IPS-18c (cell line): ENCODE results near the gene HCFC1.

Experiments used
- H3K4me3 ChIP-seq: 2 replicates; pipeline ENCODE4 v1.7.0; 2013; ENCODE audit warnings: low read depth, mild to moderate bottlenecking, low read length, moderate library complexity; ENCODE audit not compliant: insufficient read depth
- H3K9me3 ChIP-seq: one replicate; pipeline ENCODE4 v1.6.1; 2013; ENCODE audit warnings: mild to moderate bottlenecking, low read length, moderate library complexity; ENCODE audit not compliant: control insufficient read depth, insufficient read depth

HCFC1 gene

DNA sequence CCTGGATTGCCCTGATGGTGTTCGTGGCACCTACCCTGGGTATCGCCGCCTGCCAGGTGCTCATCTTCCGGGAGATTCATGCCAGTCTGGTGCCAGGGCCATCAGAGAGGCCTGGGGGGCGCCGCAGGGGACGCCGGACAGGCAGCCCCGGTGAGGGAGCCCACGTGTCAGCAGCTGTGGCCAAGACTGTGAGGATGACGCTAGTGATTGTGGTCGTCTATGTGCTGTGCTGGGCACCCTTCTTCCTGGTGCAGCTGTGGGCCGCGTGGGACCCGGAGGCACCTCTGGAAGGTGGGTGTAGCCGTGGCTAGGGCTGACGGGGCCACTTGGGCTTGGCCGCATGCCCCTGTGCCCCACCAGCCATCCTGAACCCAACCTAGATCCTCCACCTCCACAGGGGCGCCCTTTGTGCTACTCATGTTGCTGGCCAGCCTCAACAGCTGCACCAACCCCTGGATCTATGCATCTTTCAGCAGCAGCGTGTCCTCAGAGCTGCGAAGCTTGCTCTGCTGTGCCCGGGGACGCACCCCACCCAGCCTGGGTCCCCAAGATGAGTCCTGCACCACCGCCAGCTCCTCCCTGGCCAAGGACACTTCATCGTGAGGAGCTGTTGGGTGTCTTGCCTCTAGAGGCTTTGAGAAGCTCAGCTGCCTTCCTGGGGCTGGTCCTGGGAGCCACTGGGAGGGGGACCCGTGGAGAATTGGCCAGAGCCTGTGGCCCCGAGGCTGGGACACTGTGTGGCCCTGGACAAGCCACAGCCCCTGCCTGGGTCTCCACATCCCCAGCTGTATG, 65.3 kb downstream of the HCFC1 start:
- peaks cover 23% of the 10 kb centered on the region for H3K9me3 ChIP-seq
- no peak overlapping the region for H3K4me3 ChIP-seq

DNA sequence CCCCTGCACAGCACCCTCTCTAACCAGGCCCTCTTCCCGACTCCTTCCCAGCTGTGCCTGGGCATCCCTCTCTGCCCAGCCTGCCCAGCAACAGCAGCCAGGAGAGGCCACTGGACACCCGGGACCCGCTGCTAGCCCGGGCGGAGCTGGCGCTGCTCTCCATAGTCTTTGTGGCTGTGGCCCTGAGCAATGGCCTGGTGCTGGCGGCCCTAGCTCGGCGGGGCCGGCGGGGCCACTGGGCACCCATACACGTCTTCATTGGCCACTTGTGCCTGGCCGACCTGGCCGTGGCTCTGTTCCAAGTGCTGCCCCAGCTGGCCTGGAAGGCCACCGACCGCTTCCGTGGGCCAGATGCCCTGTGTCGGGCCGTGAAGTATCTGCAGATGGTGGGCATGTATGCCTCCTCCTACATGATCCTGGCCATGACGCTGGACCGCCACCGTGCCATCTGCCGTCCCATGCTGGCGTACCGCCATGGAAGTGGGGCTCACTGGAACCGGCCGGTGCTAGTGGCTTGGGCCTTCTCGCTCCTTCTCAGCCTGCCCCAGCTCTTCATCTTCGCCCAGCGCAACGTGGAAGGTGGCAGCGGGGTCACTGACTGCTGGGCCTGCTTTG, 66.0 kb downstream of the HCFC1 start:
- H3K4me3 ChIP-seq = no peak overlapping the region
- H3K9me3 ChIP-seq = peaks cover 24% of the 10 kb centered on the region

DNA sequence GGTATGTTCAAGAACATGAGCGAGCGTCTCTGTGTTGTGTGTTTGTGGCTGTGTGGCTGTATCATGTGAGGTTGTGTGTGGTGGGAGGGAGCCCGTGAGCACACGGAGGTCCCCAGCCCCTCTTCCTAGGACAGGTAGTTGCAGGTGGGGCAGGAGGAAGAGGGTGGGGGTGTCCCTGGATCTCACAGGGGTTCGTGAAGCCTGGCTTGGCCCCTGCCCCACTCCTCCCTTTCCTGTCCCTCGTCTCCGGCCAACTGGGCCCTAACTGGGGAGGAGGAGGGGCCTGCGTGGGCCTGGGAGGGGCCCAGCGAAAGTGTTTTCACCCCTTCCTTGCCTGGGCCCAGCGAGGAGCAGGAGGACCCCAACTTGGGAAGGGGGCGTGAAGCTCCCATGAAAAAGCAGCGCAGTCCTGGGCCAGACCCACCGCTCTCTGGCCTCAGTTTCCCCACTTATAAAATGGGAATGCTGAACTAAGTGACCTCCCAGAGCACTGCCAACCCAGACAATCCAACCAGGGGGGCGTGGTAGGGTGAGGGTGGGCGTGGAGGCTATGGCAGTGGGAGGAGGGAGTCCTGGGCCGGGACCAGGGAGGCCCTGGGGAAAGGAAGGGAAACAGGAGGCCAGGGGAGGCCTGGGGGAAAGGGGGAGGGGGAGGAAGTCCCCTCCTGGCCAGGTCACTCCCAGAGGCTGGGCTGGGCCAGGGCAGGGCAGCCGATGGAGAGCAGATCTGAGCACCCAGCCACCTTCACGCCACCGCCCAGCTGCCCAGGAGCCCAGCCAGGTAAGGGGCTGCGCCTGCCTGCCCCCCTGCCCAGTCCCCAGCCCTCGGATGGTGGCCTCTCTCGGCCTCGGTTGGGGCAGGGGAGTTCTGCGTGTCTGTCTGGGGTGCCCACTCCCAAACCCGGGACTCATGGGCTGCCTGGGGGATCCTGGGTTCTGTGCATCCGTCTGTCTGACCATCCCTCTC, 67.3 kb downstream of the HCFC1 start, which contains the start of gene AVPR2:
AVPR2 (plus strand) TSS at position 683 of the 967 bp plus-strand sequence. CDS start 473 bp downstream, outside the sequence.
- peaks cover 19% of the 10 kb centered on the region for H3K9me3 ChIP-seq
- H3K4me3 ChIP-seq = no peak within 1 kb of the TSS

DNA sequence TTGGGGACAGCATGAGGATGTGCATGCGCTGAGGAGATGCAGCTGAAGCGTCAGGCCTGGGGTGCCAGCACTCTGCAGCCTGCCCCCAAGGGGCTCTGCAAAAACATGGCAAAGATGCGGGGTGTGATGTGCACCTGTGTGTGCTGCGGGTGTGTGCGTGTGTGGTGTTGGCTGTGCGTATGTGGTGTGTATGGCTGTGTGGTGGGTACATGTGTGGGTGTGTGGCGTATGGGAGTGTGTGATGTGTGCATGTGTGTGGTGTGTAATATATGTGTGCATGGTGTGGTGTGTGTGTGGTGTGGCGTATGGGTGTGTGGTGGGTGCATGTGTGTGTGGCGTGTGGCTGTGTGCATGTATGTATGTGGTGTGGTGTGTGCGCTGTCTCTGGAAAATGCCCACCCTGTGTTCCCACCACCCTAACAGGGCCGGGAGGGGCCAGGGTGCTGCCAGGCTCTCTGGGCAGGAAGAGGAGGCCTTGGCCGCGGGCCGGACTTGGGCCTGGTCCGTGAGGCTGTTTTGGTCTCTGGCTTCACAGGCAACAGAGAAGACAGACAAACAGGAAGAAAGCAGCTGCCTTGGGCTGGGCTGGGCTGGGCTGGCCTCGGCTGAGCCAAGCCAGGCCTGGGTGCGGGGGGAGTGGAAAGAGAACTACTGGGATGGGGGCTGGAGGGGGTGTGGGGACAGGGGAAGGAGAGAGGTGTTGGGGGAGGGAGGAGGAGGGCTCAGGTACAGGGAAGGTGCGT, 68.2 kb downstream of the HCFC1 start:
- Histone ChIP-seq H3K9me3 (peaks cover 21% of the 10 kb centered on the region), H3K4me3 (no peak overlapping the region)

DNA sequence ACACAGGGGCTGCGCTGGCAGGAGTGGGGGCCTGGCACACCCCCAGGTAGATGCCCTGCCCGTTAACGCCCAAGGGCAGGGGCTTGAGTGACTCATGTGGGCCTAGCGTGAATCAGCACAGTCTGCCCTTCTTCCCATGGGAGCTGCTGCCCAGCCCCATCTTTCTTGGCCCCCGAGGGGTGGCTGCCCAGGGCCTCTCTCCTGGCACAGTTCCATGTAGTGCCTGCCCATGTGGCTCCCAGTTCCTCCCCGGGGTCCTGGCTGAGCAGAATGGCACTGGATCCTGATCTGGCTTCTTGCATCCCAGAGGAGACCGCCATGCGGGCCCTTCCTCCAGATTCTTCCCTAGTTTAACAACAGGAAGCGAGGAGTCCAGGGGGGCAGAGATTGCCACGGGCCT, 69.2 kb downstream of the HCFC1 start:
- H3K4me3 ChIP-seq = no peak overlapping the region
- peaks cover 18% of the 10 kb centered on the region for H3K9me3 ChIP-seq

DNA sequence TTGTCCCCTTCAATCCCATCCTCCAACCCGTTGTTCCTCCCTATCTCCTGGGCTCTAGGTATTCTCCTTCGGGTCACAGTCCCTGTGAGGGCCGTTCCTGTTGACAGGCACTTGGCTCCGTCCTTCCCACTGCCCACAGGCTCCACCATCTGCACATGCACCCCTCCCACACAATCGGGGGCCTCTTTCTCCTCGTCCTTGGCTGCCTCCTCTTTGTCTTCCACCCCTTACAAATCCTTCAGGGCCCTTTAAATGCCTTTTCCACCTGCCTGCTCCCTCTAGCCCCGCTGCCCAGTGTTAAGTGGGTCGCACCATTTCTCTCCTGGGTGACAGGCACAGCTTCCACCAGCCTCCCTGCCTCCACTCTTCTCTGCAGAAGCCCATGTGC, 69.9 kb downstream of the HCFC1 start:
- no peak overlapping the region for H3K4me3 ChIP-seq
- H3K9me3 ChIP-seq = peaks cover 15% of the 10 kb centered on the region

DNA sequence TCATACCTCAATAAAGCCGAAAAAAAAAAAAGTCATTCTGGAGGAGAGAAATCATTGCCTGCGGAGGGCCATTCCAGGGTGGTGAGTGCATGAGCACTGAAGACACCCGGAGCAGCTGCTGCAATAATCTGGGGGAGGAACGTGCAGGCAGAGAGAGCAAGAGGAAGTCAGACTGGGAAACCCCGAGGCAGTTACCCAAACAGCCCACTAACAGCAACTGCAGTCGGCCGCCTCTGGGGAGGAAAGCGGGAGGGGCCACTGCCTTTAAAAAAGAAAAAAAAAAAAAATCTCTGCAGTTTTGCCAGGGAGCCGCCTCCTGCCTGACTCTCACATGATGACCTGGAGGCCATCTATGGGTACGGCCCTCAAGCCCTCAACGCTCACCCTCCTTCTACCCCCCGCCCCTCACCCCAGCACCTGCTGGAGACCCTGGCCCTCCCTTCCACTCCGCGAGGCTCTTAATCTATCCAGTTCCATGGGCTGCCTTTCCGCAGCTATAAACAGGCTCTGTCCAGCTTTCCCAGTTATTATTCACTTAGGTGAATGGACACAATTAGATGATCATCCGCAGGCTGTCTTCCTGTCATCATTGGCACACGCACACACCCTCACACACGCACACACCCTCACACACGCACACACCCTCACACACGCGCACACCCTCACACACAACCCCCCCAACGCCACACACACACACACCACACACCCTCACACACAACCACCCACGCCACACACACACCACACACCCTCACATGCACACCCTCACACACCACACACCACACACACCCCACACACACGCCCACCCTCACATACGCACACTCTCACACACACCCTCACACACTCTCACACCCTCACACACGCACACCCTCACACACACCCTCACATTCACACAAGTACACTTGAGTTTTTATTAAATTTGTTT, 70.5 kb downstream of the HCFC1 start:
- H3K4me3 ChIP-seq = no peak overlapping the region
- peaks cover 12% of the 10 kb centered on the region for H3K9me3 ChIP-seq

DNA sequence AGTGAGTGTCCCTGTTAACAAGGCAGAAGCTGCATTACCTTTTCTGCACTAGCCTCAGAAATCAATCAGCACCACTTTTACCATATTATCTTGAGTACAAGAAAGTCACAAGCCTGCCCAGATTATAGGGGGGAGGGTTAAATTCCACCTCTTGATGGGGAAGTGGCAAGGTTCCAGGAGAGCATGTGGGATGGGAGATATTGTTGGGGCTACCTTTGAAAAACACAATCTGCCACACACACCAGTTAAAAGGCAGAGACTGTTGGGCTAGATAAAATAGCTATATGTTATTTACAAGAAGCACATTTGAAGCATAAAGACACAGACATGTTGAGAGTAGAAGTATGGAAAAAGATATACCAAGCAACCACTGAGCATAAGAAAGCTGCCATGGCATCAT, 73.7 kb downstream of the HCFC1 start:
- no peak overlapping the region for H3K4me3 ChIP-seq
- peaks cover 12% of the 10 kb centered on the region for H3K9me3 ChIP-seq
